B cell (primary cell): Measurements from ENCODE around the gene STMN3. TPM values are rescaled to one million over a fixed set of nuclear protein-coding genes. Genes with fewer than 3 reads are reported as not detected.
A peak's percentile ranks its signal among the peaks of the same experiment; 100 is the strongest.

ENCODE experiments used
- ATAC-seq: fragments of 200-7000 bp; cut with Tn5 transposase; one replicate; pipeline ENCODE4 v1.10.0; 2021; ENCODE audit warnings: low read depth, mild to moderate bottlenecking, moderate number of reproducible peaks, moderate library complexity
- CTCF ChIA-PET: fragments of 350-600 bp; sonication (Branson Sonifier 250); formaldehyde crosslinking; loops from one replicate; lab custom pipeline; 2021; ENCODE audit warnings: antibody characterized with exemption, inconsistent platforms; lab: Charles Lee
- POLR2A ChIA-PET: fragments of 350-600 bp; sonication (Branson Sonifier 250); formaldehyde crosslinking; loops from one replicate; lab custom pipeline; 2021; ENCODE audit warnings: antibody characterized with exemption; lab: Charles Lee
- DNase-seq: peaks from one replicate; pipeline ENCODE4 v3.0.0; 2013
- H2AFZ ChIP-seq: 2 replicates; pipeline ENCODE4 v1.6.1; 2012; ENCODE audit warnings: mild to moderate bottlenecking, low read depth, low read length; ENCODE audit not compliant: insufficient read depth, poor library complexity, severe bottlenecking
- H3K27ac ChIP-seq, 2 donors: 1 replicate in 1 of 2; 2 replicates in 1 of 2; pipeline ENCODE4 v1.5.1; 2012 to 2013; ENCODE audit warnings: low read length in 2 of 2, mild to moderate bottlenecking in 2 of 2, moderate library complexity in 1 of 2
- H3K27me3 ChIP-seq, 4 experiments: fragments of 200-600 bp in 1 of 4; sonication (generic) in 1 of 4; replicated peaks in 1 of 4; 1 replicate in 2 of 4; 2 replicates in 2 of 4; pipeline versions ENCODE4 v1.6.1 to v1.7.0; 2013 to 2016; ENCODE audit warnings: low read length in 3 of 4, mild to moderate bottlenecking in 2 of 4, mixed read lengths in 1 of 4, moderate library complexity in 1 of 4; ENCODE audit not compliant: insufficient read depth in 4 of 4, control insufficient read depth in 3 of 4; ENCODE audit errors: control extremely low read depth in 1 of 4
- H3K36me3 ChIP-seq, 2 experiments: replicated peaks in 1 of 2; 1 replicate in 1 of 2; 2 replicates in 1 of 2; pipeline versions ENCODE4 v1.6.1 to v1.7.1; 2013; ENCODE audit warnings: low read length in 1 of 2; ENCODE audit not compliant: insufficient read depth in 2 of 2, control insufficient read depth in 1 of 2; ENCODE audit errors: control extremely low read depth in 1 of 2, extremely low read depth in 1 of 2
- H3K4me1 ChIP-seq, 2 donors: fragments of 200-600 bp in 1 of 2; sonication (generic) in 1 of 2; 1 replicate in 1 of 2; 2 replicates in 1 of 2; pipeline versions ENCODE4 v1.5.1 to v1.6.1; 2013 to 2017; ENCODE audit warnings: low read length in 2 of 2; ENCODE audit not compliant: control insufficient read depth in 2 of 2, insufficient read depth in 2 of 2
- H3K4me2 ChIP-seq: replicated peaks from 2 replicates; pipeline ENCODE3; 2012; ENCODE audit warnings: mild to moderate bottlenecking, low read depth, low read length; ENCODE audit not compliant: poor library complexity, severe bottlenecking
- H3K4me3 ChIP-seq, 5 experiments: fragments of 200-600 bp in 1 of 5; sonication (generic) in 1 of 5; 1 replicate in 3 of 5; 2 replicates in 2 of 5; pipeline versions ENCODE4 v1.5.1 to v1.7.0; 2011 to 2016; ENCODE audit warnings: low read length in 4 of 5, mild to moderate bottlenecking in 4 of 5, low read depth in 2 of 5, control low read depth in 1 of 5, moderate library complexity in 1 of 5; ENCODE audit not compliant: insufficient read depth in 1 of 5; ENCODE audit errors: control extremely low read depth in 1 of 5, extremely low read depth in 1 of 5
- H3K79me2 ChIP-seq: fragments of 200-600 bp; sonication (generic); one replicate; pipeline ENCODE4 v1.6.0; 2016; ENCODE audit warnings: low read length; ENCODE audit not compliant: control insufficient read depth, insufficient read depth
- H3K9ac ChIP-seq: fragments of 200-600 bp; sonication (generic); 2 replicates; pipeline ENCODE4 v1.6.1; 2017; ENCODE audit warnings: mild to moderate bottlenecking, low read length, moderate library complexity
- H3K9me3 ChIP-seq, 3 donors: one replicate each; pipeline versions ENCODE4 v1.6.1 to v1.7.1; 2013; ENCODE audit warnings: low read length in 2 of 3; ENCODE audit not compliant: control insufficient read depth in 2 of 3, insufficient read depth in 1 of 3; ENCODE audit errors: control extremely low read depth in 1 of 3
- H4K20me1 ChIP-seq: 2 replicates; pipeline ENCODE4 v1.6.0; 2012; ENCODE audit warnings: mild to moderate bottlenecking, low read length; ENCODE audit not compliant: insufficient read depth, control insufficient read depth, poor library complexity, severe bottlenecking
- H3K27ac Mint-ChIP-seq: one replicate; pipeline ENCODE4 v1.8.0; 2021; ENCODE audit warnings: mixed read lengths
- H3K27me3 Mint-ChIP-seq: one replicate; pipeline ENCODE4 v1.8.0; 2021; ENCODE audit warnings: mixed read lengths
- H3K4me1 Mint-ChIP-seq: one replicate; pipeline ENCODE4 v1.8.0; 2021; ENCODE audit warnings: mixed read lengths
- H3K4me3 Mint-ChIP-seq: one replicate; pipeline ENCODE4 v1.8.0; 2021; ENCODE audit warnings: mixed read lengths
- H3K9me3 Mint-ChIP-seq: one replicate; pipeline ENCODE4 v1.8.0; 2022; ENCODE audit warnings: mixed read lengths; ENCODE audit not compliant: insufficient read depth
- CTCF ChIP-seq: fragments of 200-600 bp; IDR thresholded peaks from one replicate; pipeline ENCODE4 v1.8.0; 2022; ENCODE audit warnings: antibody characterized with exemption, mild to moderate bottlenecking
- EZH2 ChIP-seq: IDR thresholded peaks from 2 replicates; pipeline ENCODE4 v1.6.1; 2012; ENCODE audit warnings: borderline replicate concordance, low read depth, mild to moderate bottlenecking, moderate library complexity, low read length; ENCODE audit not compliant: insufficient read depth, poor library complexity, severe bottlenecking
- WGBS: methylation state at CpG from one replicate; pipeline ENCODE4 v1.1.5; 2013; ENCODE audit warnings: missing lambda C conversion rate; ENCODE audit not compliant: insufficient coverage; 5-methylcytosine and 5-hydroxymethylcytosine counted together
- intact Hi-C: fragments of 100-400 bp; cut with micrococcal nuclease; formaldehyde crosslinking; loops from one replicate; pipeline ENCODE4 v1.10.0; 2022
- polyA plus RNA-seq: library from polyadenylated mRNA; depleted of rRNA; stranded (reverse); fragments of >200 nt; gene quantifications from 2 replicates; pipeline ENCODE4 v1.2.3, GENCODE V29; 2012
- total RNA-seq, 2 donors: library from RNA; stranded (reverse); fragments of 120-200 nt in 1 of 2; gene quantifications; 1 replicate in 1 of 2; 2 replicates in 1 of 2; pipeline versions ENCODE4 v1.2.3 to v1.2.4, GENCODE V29; 2013 to 2022

The STMN3 gene
- total and polyA plus RNA-seq, 2 donors (not counting 1 experiment from before 2014, with no cell fraction given) = 35.0 to 59.4 TPM

DNA sequence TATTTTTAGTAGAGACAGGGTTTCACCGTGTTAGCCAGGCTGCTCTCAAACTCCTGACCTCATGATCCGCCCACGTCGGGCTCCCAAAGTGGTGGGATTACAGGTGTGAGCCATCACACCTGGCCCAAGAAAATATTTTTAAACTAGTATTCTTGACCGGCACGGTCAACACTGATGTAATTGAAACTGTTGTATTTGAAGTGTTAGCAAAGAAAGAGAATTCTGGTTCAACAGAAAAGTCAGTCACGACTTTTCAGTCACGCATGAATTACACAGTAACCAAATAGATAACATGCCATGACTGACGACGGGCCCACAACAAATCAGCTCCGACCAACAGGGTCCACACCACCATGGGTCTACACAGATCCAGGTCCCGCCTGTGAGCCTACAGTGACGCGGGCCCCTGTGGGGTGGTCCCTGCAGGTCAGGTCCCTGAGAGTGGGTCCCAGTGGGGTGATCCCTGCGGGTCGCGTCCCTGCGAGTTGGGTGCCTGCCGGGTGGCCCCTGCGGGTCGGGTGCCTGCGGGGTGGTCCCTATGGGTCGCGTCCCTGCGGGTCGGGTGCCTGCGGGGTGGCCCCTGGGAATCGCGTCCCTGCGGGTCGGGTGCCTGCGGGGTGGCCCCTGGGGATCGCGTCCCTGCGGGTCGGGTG lies 27.3 kb downstream of the STMN3 start:
- Histone ChIP-seq H3K4me3 (peak overlapping the region; percentile 25 to 78 (median 70)), H3K4me2 (peak overlapping the region; percentile 78), H4K20me1 (peaks cover 6% of the 10 kb centered on the region), H3K9me3 (no peaks in the 10 kb centered on the region), H2AFZ (peak overlapping the region; percentile 55), H3K27ac (peak overlapping the region; percentile 66 to 96), H3K27me3 (no peaks in the 10 kb centered on the region), H3K79me2 (peaks cover 71% of the 10 kb centered on the region), H3K36me3 (peaks cover 0 to 12% of the 10 kb centered on the region in 2 experiments), H3K9ac (peak overlapping the region; percentile 90), H3K4me1 (peaks cover 23 to 35% of the 10 kb centered on the region in 2 donors)
- DNase-seq (peak; percentile 64), ATAC-seq (peak; percentile 6)
- TF ChIP-seq CTCF (no peak), EZH2 (no peak)
- peaks cover 30% of the 10 kb centered on the region for H3K4me1 Mint-ChIP-seq
- 3% methylated on average over 25 of the region's 36 CpGs for WGBS
- H3K9me3 Mint-ChIP-seq = no peaks in the 10 kb centered on the region
- POLR2A ChIA-PET = interaction anchor here (0.6 to 2.8 kb wide), 6 partner anchors 14 to 115 kb away, joined by 3 to 92 read pairs (median 3); partner anchors contain the start of gene RTEL1
- intact Hi-C loops = loop anchor here (1.0 to 2.0 kb wide), 2 partner anchors 106 to 271 kb away; partner anchors contain the start of gene PPDPF
- H3K27ac Mint-ChIP-seq = peak overlapping the region; percentile 89
- peak overlapping the region; percentile 79 for H3K4me3 Mint-ChIP-seq
- CTCF ChIA-PET = interaction anchor here (1.1 to 2.6 kb wide), 3 partner anchors 9 to 88 kb away, joined by 4 to 16 read pairs (median 5); partner anchors contain the start of gene PTK6
- no peaks in the 10 kb centered on the region for H3K27me3 Mint-ChIP-seq

DNA sequence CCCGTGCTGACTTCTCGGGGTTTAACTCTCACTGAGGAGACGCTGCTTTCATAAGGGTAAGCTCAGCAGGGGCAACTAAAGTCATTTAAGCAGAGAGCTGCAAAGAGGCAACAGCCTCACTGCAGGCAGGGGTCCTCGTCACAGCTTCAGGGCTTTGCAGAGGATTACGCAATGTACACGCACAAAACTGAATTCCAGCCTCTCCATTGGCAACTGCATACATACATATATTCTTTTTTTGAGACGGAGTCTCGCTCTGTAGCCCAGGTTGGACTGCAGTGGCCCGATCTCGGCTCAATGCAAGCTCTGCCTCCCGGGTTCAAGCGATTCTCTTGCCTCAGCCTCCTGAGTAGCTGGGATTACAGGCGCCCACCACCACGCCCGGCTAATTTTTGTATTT lies 28.7 kb downstream of the STMN3 start:
- H3K79me2 ChIP-seq = peaks cover 74% of the 10 kb centered on the region
- H3K9ac ChIP-seq = no peak overlapping the region
- H3K27ac Mint-ChIP-seq = peak overlapping the region; percentile 20
- intact Hi-C loops = no loop called here
- peaks cover 25% of the 10 kb centered on the region for H3K4me1 Mint-ChIP-seq
- no peak for DNase-seq
- H3K36me3 ChIP-seq = peaks cover 0 to 8% of the 10 kb centered on the region in 2 experiments
- no peak overlapping the region for H2AFZ ChIP-seq
- ChIA-PET CTCF (interaction anchor here (0.7 to 2.6 kb wide), 4 partner anchors 9 to 87 kb away, joined by 3 to 16 read pairs (median 4); partner anchors contain the start of genes PTK6 and SRMS), POLR2A (interaction anchor here (1.1 to 2.0 kb wide), 4 partner anchors 10 to 87 kb away, joined by 3 to 14 read pairs (median 4); partner anchors contain the start of gene PTK6)
- TF ChIP-seq EZH2 (no peak), CTCF (no peak)
- H3K4me2 ChIP-seq = no peak overlapping the region
- ATAC-seq = no peak
- no peaks in the 10 kb centered on the region for H3K27me3 Mint-ChIP-seq
- H3K9me3 Mint-ChIP-seq = no peaks in the 10 kb centered on the region
- no peaks in the 10 kb centered on the region for H3K27me3 ChIP-seq
- no peak overlapping the region for H3K4me3 Mint-ChIP-seq
- peaks cover 15 to 25% of the 10 kb centered on the region in 2 donors for H3K4me1 ChIP-seq
- no peak overlapping the region for H3K27ac ChIP-seq
- H4K20me1 ChIP-seq = peaks cover 17% of the 10 kb centered on the region
- no peaks in the 10 kb centered on the region for H3K9me3 ChIP-seq
- WGBS = 93% methylated on average over 12 of the region's 15 CpGs
- no peak overlapping the region for H3K4me3 ChIP-seq
